Stimulated activated CD8-positive, alpha-beta memory T cell treated with anti-CD3 and anti-CD28 coated beads, Interleukin-12 subunit alpha, Interleukin-12 subunit beta, amount 100 ng/mL, for 1 hour (primary cell): Measurements from ENCODE around the gene WNT3A.
"Not testable (repeated sequence)": the region's sequence is repeated elsewhere in the genome, so short reads cannot be mapped to it uniquely, and the experiment has no call there.

ENCODE experiments used
- DNase-seq: peaks from one replicate; pipeline ENCODE4 v3.0.0-alpha.2; 2020; ENCODE audit warnings: low read depth

The WNT3A gene

GRCh38 chr1:228013131-228013934 is 6.5 kb downstream of the WNT3A start:
- no peak for DNase-seq

- no peak for DNase-seq
Observed at GRCh38 chr1:228013935-228014930, 7.4 kb downstream of the WNT3A start.

- DNase-seq, result no peak
Observed at GRCh38 chr1:228015276-228016180, 8.7 kb downstream of the WNT3A start.

GRCh38 chr1:228016181-228016510 is 9.3 kb downstream of the WNT3A start:
- DNase-seq, result no peak

- DNase-seq, result no peak
Observed at GRCh38 chr1:228016653-228017355, 10.0 kb downstream of the WNT3A start.

GRCh38 chr1:228017356-228018124 is 10.7 kb downstream of the WNT3A start:
- no peak for DNase-seq

GRCh38 chr1:228018125-228018398 is 11.3 kb downstream of the WNT3A start:
- no peak for DNase-seq

- DNase-seq, result no peak
Observed at GRCh38 chr1:228018961-228019721, 12.3 kb downstream of the WNT3A start.

- not testable (repeated sequence) for DNase-seq
Observed at GRCh38 chr1:228019722-228020083, 12.9 kb downstream of the WNT3A start.

- no peak for DNase-seq
Observed at GRCh38 chr1:228020686-228021354, 14.0 kb downstream of the WNT3A start.

GRCh38 chr1:228021355-228022030 is 14.7 kb downstream of the WNT3A start:
- DNase-seq, result no peak

GRCh38 chr1:228022571-228023293 is 15.9 kb downstream of the WNT3A start:
- DNase-seq, result no peak

GRCh38 chr1:228023294-228023639 is 16.5 kb downstream of the WNT3A start:
- DNase-seq, result no peak

GRCh38 chr1:228029281-228029680 is 22.5 kb downstream of the WNT3A start:
- no peak for DNase-seq

GRCh38 chr1:228030451-228031201 is 23.8 kb downstream of the WNT3A start:
- DNase-seq, result no peak

GRCh38 chr1:228031276-228031995 is 24.6 kb downstream of the WNT3A start:
- no peak for DNase-seq

GRCh38 chr1:228032041-228032440 is 25.2 kb downstream of the WNT3A start:
- no peak for DNase-seq
